HL-60/S4 treated with retinoic acid at 250 ng/mL for 4 days and 3 days (cell line): ENCODE results near the gene ARHGEF28.

Experiments used
- in situ Hi-C: fragments of 300-500 bp; cut with MboI; formaldehyde crosslinking; loops from 2 replicates; pipeline ENCODE4 v1.7.0; 2022; ENCODE audit warnings: low sequenced_read_pairs

Gene ARHGEF28

GRCh38 chr5:73728493-73729273 lies 102.7 kb downstream of the ARHGEF28 start:
- in situ Hi-C loops, result no loop called here

GRCh38 chr5:73729329-73729728 lies 103.3 kb downstream of the ARHGEF28 start:
- in situ Hi-C loops, result no loop called here

- in situ Hi-C loops, result no loop called here
Measured at GRCh38 chr5:73732045-73732444, 106.0 kb downstream of the ARHGEF28 start.

- in situ Hi-C loops, result no loop called here
Measured at GRCh38 chr5:73733219-73733618, 107.2 kb downstream of the ARHGEF28 start.

- in situ Hi-C loops, result no loop called here
Measured at GRCh38 chr5:73735032-73735734, 109.2 kb downstream of the ARHGEF28 start.

- in situ Hi-C loops, result no loop called here
Measured at GRCh38 chr5:73739650-73740049, 113.7 kb downstream of the ARHGEF28 start.

- in situ Hi-C loops, result no loop called here
Measured at GRCh38 chr5:73740274-73740790, 114.3 kb downstream of the ARHGEF28 start.

GRCh38 chr5:73743161-73743560 lies 117.2 kb downstream of the ARHGEF28 start:
- in situ Hi-C loops, result no loop called here

GRCh38 chr5:73745836-73746235 lies 119.8 kb downstream of the ARHGEF28 start:
- in situ Hi-C loops, result no loop called here

GRCh38 chr5:73746608-73747007 lies 120.6 kb downstream of the ARHGEF28 start:
- in situ Hi-C loops, result no loop called here

GRCh38 chr5:73747696-73748380 lies 121.8 kb downstream of the ARHGEF28 start:
- in situ Hi-C loops, result no loop called here

- in situ Hi-C loops, result no loop called here
Measured at GRCh38 chr5:73748510-73749400, 122.8 kb downstream of the ARHGEF28 start.

GRCh38 chr5:73749485-73750270 lies 123.7 kb downstream of the ARHGEF28 start:
- in situ Hi-C loops, result no loop called here

GRCh38 chr5:73751254-73751914 lies 125.4 kb downstream of the ARHGEF28 start:
- in situ Hi-C loops, result no loop called here

GRCh38 chr5:73754254-73754653 lies 128.3 kb downstream of the ARHGEF28 start:
- in situ Hi-C loops, result no loop called here

- in situ Hi-C loops, result no loop called here
Measured at GRCh38 chr5:73757416-73757815, 131.4 kb downstream of the ARHGEF28 start.

GRCh38 chr5:73759771-73760170 lies 133.8 kb downstream of the ARHGEF28 start:
- in situ Hi-C loops, result no loop called here

- in situ Hi-C loops, result no loop called here
Measured at GRCh38 chr5:73763300-73764032, 137.5 kb downstream of the ARHGEF28 start.

- in situ Hi-C loops, result no loop called here
Measured at GRCh38 chr5:73764586-73764985, 138.6 kb downstream of the ARHGEF28 start.
